Endothelial cell (in vitro differentiated cells): ENCODE data around the gene MACROD2. TPM values are rescaled to one million over a fixed set of nuclear protein-coding genes. Genes with fewer than 3 reads are reported as not detected.

Source experiments
- DNase-seq: peaks from one replicate; pipeline ENCODE4 v3.0.0; 2021; ENCODE audit warnings: low spot score
- H3K27ac Mint-ChIP-seq: one replicate; pipeline ENCODE4 v1.8.0; 2021; ENCODE audit warnings: mixed read lengths, inconsistent platforms; ENCODE audit not compliant: unreplicated experiment
- H3K27me3 Mint-ChIP-seq: one replicate; pipeline ENCODE4 v1.8.0; 2021; ENCODE audit warnings: mild to moderate bottlenecking, moderate library complexity, mixed read lengths, inconsistent platforms; ENCODE audit not compliant: unreplicated experiment
- H3K36me3 Mint-ChIP-seq: one replicate; pipeline ENCODE4 v1.8.0; 2021; ENCODE audit warnings: mild to moderate bottlenecking, low read depth, mixed read lengths, inconsistent platforms; ENCODE audit not compliant: unreplicated experiment
- H3K4me1 Mint-ChIP-seq: one replicate; pipeline ENCODE4 v1.8.0; 2021; ENCODE audit warnings: mild to moderate bottlenecking, mixed read lengths, inconsistent platforms; ENCODE audit not compliant: unreplicated experiment
- H3K4me3 Mint-ChIP-seq: one replicate; pipeline ENCODE4 v1.8.0; 2021; ENCODE audit warnings: mild to moderate bottlenecking, mixed read lengths, inconsistent platforms; ENCODE audit not compliant: unreplicated experiment
- H3K9me3 Mint-ChIP-seq: one replicate; pipeline ENCODE4 v1.8.0; 2021; ENCODE audit warnings: mixed read lengths, inconsistent platforms; ENCODE audit not compliant: unreplicated experiment
- total RNA-seq: library from RNA; stranded (reverse); fragmentation: NEBNext Ultra II Directional; extraction: Animal tissue kit (Norgen Biotek cat#: 25700); gene quantifications from one replicate; pipeline ENCODE4 v1.2.1, GENCODE V29; 2021; ENCODE audit not compliant: unreplicated experiment
- TF ChIP-seq, protein P1 (sequence below): fragments of 200-600 bp; sonication (generic); IDR thresholded peaks from one replicate; pipeline ENCODE4 v1.5.0; 2021; ENCODE audit warnings: antibody characterized with exemption; ENCODE audit not compliant: unreplicated experiment

Gene MACROD2
- total RNA-seq, 1 donor from 2014 or later = 6.4 TPM

DNA sequence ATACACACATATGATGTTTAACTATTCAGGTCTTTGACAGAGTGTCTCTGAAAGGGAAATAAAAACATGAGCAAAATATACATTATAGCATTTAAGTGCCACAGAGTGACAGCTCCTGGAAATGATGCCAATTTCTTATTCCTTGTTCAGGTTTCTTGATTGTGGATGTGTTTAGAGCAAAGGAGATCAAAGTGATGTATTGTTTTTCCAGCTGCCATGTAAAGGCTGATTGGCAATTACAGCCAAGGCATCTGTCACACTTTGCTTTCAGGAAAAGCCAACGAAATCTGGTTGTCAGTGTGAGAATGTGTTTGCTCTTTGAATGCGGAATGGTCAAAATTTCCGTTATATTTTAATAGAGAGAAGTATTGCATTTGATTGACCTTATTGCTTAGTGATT is 689.9 kb downstream of the MACROD2 start:
- no peak overlapping the region for H3K4me3 Mint-ChIP-seq
- TF ChIP-seq, protein P1, sequence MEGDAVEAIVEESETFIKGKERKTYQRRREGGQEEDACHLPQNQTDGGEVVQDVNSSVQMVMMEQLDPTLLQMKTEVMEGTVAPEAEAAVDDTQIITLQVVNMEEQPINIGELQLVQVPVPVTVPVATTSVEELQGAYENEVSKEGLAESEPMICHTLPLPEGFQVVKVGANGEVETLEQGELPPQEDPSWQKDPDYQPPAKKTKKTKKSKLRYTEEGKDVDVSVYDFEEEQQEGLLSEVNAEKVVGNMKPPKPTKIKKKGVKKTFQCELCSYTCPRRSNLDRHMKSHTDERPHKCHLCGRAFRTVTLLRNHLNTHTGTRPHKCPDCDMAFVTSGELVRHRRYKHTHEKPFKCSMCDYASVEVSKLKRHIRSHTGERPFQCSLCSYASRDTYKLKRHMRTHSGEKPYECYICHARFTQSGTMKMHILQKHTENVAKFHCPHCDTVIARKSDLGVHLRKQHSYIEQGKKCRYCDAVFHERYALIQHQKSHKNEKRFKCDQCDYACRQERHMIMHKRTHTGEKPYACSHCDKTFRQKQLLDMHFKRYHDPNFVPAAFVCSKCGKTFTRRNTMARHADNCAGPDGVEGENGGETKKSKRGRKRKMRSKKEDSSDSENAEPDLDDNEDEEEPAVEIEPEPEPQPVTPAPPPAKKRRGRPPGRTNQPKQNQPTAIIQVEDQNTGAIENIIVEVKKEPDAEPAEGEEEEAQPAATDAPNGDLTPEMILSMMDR = no peak
- no peak for DNase-seq
- no peak overlapping the region for H3K27ac Mint-ChIP-seq
- no peaks in the 10 kb centered on the region for H3K27me3 Mint-ChIP-seq
- H3K36me3 Mint-ChIP-seq = no peaks in the 10 kb centered on the region
- H3K9me3 Mint-ChIP-seq = no peaks in the 10 kb centered on the region
- peaks cover 2% of the 10 kb centered on the region for H3K4me1 Mint-ChIP-seq

DNA sequence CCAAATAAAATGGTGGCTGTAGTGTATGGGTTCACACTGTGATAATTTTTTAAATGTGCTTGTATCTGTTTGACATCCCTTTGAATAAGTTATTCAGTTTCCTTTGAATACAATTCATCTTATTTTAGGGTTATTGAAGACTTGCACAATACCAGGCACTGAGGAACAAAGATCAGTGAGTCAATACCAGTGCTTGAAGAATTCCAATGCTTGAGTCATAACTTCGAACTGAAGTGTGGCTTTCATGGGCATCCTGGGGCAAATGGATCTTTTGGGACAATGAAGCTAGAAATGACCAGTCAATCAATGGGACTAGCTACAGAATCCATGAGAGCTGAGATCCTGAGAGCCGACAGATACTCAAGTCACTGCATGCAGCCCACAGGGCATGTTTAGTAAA is 692.0 kb downstream of the MACROD2 start:
- no peak for DNase-seq
- TF ChIP-seq, protein P1 = no peak
- H3K27ac Mint-ChIP-seq = no peak overlapping the region
- no peaks in the 10 kb centered on the region for H3K27me3 Mint-ChIP-seq
- peaks cover 2% of the 10 kb centered on the region for H3K4me1 Mint-ChIP-seq
- no peaks in the 10 kb centered on the region for H3K36me3 Mint-ChIP-seq
- H3K4me3 Mint-ChIP-seq = no peak overlapping the region
- no peaks in the 10 kb centered on the region for H3K9me3 Mint-ChIP-seq

DNA sequence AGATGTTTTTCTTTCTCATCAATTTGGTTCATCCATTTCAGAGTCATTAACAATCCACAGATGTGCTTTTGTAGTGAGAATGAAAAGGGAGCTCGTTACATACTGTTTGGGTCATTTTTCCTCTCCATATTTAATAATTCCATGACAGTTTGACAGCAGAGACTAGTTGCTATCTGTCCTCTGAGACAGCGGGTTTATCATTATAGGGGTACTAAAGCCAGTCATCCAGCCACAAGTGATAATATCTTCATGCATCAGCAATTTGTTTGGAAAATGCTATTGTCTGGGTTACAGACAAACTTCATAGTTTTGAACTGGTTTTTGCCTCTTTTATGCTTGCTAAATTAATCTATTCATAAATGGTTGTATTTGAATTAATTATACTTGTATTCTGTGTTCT is 692.7 kb downstream of the MACROD2 start:
- TF ChIP-seq, protein P1 = no peak
- DNase-seq = no peak
- H3K4me3 Mint-ChIP-seq = no peak overlapping the region
- no peaks in the 10 kb centered on the region for H3K27me3 Mint-ChIP-seq
- no peaks in the 10 kb centered on the region for H3K9me3 Mint-ChIP-seq
- H3K4me1 Mint-ChIP-seq = peaks cover 2% of the 10 kb centered on the region
- H3K27ac Mint-ChIP-seq = no peak overlapping the region
- no peaks in the 10 kb centered on the region for H3K36me3 Mint-ChIP-seq

DNA sequence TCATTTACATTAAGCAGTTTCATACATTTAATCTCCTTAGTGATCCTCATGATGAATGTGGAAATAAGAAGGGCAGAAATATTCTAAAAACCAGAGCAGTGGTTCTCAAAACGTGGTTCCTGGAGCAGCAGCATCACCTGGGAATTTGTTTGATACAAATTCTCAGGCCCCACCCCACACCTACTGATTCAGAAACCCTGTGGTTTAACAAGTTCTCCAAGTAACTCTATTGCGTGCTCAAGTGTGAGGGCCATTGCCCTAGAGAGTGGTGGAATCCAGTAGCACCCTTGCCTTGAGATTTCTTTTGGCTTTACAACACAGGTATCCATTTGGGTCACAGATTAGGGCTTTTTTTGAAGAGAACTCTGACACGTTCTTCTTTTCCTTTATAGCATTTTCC is 696.7 kb downstream of the MACROD2 start:
- DNase-seq = no peak
- no peaks in the 10 kb centered on the region for H3K36me3 Mint-ChIP-seq
- no peak overlapping the region for H3K4me3 Mint-ChIP-seq
- TF ChIP-seq, protein P1 = no peak
- H3K4me1 Mint-ChIP-seq = peaks cover 2% of the 10 kb centered on the region
- no peaks in the 10 kb centered on the region for H3K27me3 Mint-ChIP-seq
- no peak overlapping the region for H3K27ac Mint-ChIP-seq
- no peaks in the 10 kb centered on the region for H3K9me3 Mint-ChIP-seq

DNA sequence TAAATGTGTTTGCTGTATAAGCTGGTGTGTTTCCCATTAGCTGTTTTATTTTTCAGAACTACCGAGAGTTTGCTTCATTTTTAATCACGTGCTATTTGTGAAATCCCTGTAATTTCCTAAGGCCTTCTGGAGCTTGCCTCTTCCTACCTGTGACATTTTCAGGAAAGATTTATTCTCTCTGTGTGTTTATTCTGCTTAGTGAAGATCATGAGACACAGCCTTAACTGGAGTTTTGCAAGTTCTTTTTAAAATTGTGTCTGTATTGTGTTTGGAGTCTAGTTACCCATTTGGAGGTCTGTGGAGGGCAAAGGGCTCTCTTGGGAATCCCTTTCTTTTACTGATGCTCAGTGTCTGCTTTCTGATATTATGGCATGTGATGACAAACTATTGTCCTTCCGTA is 701.2 kb downstream of the MACROD2 start:
- H3K4me1 Mint-ChIP-seq = peaks cover 11% of the 10 kb centered on the region
- H3K9me3 Mint-ChIP-seq = no peaks in the 10 kb centered on the region

More for the DNA sequence above, 701.2 kb downstream of the MACROD2 start:
- Mint-ChIP-seq H3K27me3 (no peaks in the 10 kb centered on the region), H3K36me3 (no peaks in the 10 kb centered on the region), H3K4me3 (no peak overlapping the region), H3K27ac (no peak overlapping the region)
- DNase-seq = no peak
- TF ChIP-seq, protein P1 = no peak
